DMS79 (cell line): ENCODE results near the gene SDR42E1.
"Not testable (repeated sequence)": the region's sequence is repeated elsewhere in the genome, so short reads cannot be mapped to it uniquely, and the experiment has no call there.

Experiments
- DNase-seq: peaks from one replicate; lab custom pipeline; 2025; lab: John Stamatoyannopoulos, UW

SDR42E1 gene

GRCh38 chr16:82037251-82037650 is 26.0 kb upstream of the SDR42E1 start:
- DNase-seq, result no peak

- DNase-seq, result no peak
These were observed 23.8 kb upstream of the SDR42E1 start, which contains the start of gene HSD17B2 for GRCh38 chr16:82034981-82035612. HSD17B2 (plus strand) TSS chr16:82035253; CDS start chr16:82035425, 172 bp downstream.

DNA sequence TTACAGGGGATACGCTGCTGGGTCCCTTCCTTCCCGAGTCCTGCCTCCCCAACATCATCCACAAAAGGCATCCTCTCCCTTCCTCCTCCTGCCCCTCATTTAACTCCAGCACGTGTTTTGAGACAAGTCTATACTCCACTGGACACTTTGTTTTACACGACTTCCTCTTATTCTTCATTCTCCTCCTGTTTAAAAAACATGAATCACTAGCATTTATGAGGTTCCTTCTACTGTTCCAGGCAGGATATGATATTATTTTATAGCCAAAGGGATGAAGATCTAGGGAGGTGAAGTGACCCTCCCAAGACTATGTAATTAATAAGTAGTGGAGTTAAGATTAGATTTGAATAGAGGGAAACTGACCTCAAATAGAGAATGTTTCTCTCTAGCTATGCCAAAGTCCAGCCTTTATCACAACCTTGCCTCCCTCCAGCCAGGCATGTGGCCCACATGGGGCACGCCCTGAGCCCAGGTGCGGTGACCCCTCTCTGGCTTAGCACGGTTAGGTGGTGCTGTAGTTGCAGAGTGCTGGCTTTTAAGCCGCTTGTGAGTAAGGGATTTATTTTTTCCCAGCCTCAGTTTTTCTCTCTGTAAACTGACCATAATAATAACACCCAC is 22.5 kb upstream of the SDR42E1 start:
- DNase-seq, result no peak

- peak; percentile 31 for DNase-seq
These were observed 21.7 kb upstream of the SDR42E1 start for GRCh38 chr16:82033006-82033405.

DNA sequence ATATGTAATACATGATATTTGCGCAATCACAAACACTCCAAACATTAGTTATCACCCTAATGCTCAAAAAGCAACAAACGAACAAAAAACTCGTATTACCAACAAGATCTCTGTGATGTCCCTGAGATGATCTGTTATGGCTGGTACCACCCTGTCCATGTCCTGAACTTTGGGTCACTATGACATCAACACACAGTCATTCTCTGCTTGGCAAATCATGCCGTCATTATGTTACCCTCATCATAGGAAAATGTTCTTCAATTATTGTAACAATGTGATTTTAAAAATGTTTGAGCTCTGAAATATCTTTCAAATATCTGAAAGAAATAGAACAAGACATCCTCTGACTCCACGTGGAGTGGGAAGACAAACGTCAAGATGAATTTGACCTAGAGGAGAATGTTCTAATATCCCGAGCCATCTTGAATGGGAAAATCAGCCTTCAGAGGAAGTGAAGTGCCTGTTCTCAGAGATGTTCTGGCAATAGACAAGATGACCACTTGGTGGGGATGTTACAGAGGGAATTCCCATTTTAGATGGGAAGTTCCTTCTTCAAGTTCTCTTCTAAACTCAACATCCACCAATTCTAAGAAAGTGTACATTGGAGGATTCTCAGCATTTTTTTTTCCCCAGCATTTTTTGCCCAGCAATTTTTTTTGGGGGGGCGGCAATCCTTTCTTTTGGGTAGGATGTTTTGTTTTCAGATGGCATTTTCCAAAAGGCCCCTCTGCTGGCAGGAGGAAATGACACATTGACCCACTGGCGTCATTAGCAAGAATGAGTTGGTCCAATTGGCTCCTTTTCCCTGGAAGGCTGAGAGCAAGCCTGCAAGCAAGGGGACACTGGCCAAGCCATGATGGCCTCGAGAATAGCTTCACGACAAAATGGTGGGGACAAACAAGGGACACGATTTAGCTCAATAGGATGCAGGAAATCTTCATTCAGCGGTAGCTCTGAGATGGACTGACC is 20.1 kb upstream of the SDR42E1 start:
- no peak for DNase-seq

DNA sequence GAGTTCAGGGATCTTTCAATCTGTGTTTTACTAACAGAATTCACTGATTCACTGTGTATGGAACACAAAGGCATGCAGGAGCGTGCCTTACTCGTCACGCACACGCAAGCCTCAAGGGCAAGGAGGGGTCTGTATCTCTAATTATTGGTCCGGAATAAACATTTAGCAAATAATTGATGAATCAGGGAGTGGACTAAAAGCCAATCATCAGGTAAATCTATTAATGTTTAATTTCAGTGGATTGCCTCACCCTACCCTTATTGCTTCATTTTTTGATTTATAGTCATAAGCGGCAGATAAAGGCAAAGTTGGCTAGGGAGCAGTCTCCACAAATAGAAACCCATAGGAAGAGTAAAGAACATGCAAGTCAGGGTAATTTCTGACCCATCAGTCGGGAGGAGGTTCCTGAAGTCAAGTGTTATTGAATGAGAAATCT is 16.4 kb upstream of the SDR42E1 start:
- no peak for DNase-seq

DNA sequence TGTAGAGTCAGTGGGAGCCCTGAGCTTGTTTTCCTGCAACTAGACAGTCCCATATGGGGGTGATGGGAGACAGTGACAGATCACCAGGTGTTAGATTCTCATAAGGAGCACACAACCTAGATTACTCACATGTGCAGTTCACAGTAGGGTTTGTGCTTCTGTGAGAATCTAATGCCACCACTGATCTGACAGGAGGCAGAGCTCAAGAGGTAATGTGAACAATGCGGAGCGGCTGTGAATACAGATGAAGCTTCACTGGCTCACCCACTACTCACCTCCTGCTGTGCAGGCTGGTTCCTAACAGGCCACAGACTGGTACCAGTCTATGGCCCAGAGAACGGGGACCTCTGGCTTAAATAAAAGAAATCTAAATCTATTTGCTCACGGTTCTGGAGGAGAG is 13.6 kb upstream of the SDR42E1 start:
- no peak for DNase-seq

- no peak for DNase-seq
These were observed 13.0 kb upstream of the SDR42E1 start for GRCh38 chr16:82024316-82024715.

- DNase-seq, result no peak
These were observed 11.9 kb upstream of the SDR42E1 start for GRCh38 chr16:82023206-82023605.

DNA sequence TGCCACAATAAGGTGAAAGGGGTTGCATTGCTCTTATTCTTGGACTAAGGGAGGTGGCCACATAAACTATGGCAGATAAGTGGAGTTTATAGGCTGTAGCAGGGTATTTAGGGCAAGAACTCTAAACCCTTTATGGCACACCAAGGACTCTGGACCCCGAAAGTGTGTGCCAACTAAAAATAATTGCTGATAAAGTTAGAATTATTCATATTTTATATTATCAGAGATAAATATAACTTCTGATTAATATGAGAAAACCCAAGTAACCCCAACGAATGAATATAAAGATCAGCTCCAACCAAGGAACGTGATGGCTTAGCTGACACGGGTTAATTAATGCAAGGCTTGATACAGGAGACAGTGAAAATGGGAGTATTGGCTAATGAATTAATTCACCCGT is 8.8 kb upstream of the SDR42E1 start:
- no peak for DNase-seq

DNA sequence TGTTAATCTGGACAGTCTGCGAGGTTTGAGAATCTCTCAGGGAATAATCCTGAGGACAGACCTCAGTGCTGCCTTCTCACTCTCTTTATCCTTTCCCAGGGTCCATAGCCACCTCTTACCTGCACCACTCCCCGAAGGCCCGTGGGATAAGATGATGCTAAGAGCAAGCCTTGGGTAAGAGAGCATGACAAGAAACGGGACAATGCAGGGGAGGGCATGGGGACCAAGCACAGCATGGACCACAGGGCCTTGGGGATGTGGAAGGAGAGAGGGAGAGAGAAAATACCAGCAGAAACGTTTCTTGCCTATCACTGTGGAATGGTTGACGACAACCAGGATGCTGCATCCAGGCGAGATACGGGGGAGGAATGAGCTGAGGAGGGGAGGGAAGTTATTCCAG is 8.3 kb upstream of the SDR42E1 start:
- DNase-seq, result no peak

- DNase-seq, result no peak
These were observed 6.8 kb upstream of the SDR42E1 start for GRCh38 chr16:82017911-82018568.

DNA sequence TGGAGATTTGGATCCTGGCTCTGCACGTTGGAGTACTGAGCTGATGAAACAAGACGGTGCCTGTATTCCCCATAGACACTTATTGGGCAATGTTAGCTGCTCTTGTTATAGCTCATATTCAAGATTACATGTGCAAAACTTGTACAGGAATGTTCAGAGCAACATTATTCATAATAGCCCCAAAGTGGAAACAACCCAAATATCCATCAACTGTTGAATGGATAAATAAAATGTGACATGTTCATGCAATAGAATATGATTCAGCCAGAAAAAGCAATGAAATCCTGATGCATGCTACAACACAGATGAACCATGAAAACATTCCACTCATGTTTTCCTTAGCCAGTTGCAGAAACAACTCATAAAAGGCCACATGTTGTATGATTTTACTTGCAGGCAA is 5.7 kb upstream of the SDR42E1 start:
- no peak for DNase-seq

DNA sequence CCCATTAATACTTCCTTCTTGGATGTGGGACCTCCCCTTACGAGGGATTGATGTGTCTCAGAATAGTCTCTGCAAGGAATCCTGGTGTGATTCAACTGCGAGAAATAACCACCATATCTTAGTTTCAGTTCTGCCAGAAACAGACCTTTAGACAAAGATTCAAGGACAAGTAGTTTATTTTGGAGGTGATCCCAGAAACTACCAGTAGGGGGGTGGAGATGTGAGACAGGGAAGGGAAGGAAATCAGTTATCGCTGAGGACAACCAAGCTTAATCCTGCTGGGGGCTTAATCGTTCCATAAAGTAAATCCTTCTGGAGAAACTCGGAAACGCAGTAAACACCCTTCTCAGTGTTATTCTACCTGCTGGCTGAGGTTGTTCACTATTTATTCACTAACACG is 5.0 kb upstream of the SDR42E1 start:
- DNase-seq, result no peak

- no peak for DNase-seq
These were observed 1.9 kb upstream of the SDR42E1 start for GRCh38 chr16:82013139-82013538.

- no peak for DNase-seq
These were observed 621 bp downstream of the SDR42E1 start for GRCh38 chr16:82010649-82011048.

- not testable (repeated sequence) for DNase-seq
These were observed 1.5 kb downstream of the SDR42E1 start for GRCh38 chr16:82009789-82010188.

DNA sequence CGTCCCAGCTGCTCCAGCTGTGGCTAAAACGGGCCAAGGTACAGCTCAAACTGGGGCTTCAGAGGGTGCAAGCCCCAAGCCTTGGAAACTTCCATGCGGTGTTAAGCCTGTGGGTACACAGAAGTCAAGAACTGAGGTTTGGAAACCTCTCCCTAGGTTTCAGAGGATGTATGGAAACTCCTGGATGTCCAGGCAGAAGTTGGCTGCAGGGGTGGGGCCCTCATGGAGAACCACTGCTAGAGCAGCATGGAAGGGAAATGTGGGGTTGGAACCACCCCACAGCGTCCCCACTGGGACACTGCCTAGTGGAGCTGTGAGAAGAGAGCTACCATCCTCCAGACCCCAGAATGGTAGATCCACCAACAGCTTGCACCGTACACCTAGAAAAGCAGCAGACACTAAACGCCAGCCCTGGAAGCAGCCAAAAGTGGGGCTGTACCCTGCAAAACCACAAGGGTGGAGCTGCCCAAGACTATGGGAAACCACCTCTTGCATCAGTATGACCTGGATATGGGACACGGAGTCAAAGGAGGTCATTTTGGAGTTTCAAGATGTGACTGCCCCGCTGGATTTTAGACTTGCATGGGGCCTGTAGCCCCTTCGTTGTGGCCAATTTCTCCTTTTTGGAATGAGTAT is 2.2 kb downstream of the SDR42E1 start:
- DNase-seq, result no peak

DNA sequence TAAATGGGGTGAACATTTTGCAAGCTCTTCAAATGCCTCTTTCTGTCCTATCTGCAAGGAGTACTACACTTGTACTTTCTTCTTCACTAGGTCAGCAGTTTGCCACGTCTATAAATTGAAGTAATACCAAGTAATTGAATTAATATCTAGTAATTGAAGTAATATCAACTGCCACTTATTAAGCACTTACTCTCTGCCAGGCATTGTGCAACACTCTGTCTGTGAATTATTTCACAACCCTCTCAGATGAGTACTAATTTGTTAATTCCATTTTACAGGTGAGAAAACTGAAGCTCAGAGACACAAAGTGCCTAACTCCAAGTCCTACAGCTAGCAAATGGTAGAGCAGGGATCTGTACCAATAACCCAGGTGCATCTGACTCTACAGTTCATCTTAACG is 4.1 kb downstream of the SDR42E1 start:
- no peak for DNase-seq

- DNase-seq, result no peak
These were observed 5.2 kb downstream of the SDR42E1 start for GRCh38 chr16:82006036-82006435.

DNA sequence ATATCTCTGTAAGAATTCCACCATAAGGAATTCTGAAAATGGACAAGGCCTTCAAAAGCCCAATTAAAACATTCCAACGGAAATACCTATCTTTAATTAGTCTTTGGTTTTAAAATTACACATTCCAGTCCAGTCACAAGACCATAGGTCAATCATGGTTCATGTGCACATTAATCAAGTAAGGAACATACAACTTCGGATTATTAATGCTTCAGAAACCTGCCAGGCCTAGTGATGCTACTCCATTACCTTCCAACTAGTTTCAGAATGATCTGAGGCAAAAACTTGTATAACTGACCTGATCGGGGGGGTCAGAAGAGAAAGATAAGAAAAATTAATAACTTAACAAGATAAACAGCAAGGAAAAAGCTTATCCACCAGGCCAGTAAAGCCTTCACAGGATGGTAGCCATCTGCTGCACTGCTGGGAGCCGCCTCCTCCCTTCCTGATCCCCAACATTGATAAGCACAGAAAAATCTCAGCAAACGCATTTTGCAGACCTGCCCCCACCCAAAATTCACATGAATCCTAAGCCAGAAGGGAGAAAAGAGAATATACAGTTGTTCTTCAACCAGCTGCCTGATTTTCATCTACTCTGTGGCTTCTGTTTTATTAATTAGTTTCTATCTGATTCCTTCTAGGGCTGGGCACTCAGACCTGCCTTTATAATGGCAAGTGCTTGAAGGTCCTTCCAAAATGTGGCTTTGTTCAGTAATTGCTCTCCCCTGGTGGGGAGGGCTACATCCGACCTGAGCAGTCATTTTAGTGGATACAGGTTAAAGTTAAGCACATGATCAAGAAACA is 6.0 kb downstream of the SDR42E1 start:
- no peak for DNase-seq
